HepG2 (cell line): ENCODE data around the gene SLC29A3. TPM values are rescaled to one million over a fixed set of nuclear protein-coding genes. Genes with fewer than 3 reads are reported as not detected.

ENCODE experiments used
- ATAC-seq: fragments of 200-7000 bp; cut with Tn5 transposase; 3 replicates; pipeline ENCODE4 v1.9.1; 2020; ENCODE audit warnings: mild to moderate bottlenecking, moderate library complexity
- BruUV-seq: library from RNA; stranded (reverse); fragments of 400-500 nt; replicated peaks from 2 replicates; lab custom pipeline; 2021; lab: Mats Ljungman, UMichigan
- CTCF ChIA-PET: fragments of 300-600 bp; formaldehyde crosslinking; extraction: SDS; loops from one replicate; lab custom pipeline; 2021; ENCODE audit warnings: low total read pairs, inconsistent platforms, low intra/inter-chr PET ratio; lab: Yijun Ruan, JAX
- POLR2A ChIA-PET: fragments of 350-600 bp; sonication (Branson Sonifier 250); formaldehyde crosslinking; loops from one replicate; lab custom pipeline; 2020; ENCODE audit warnings: antibody characterized with exemption, inconsistent platforms; lab: Yijun Ruan, JAX
- DNase-seq: peaks from one replicate; pipeline ENCODE4 v3.0.0-alpha.2; 2015; ENCODE audit warnings: low spot score
- FAIRE-seq: peaks from 3 replicates; lab custom pipeline; 2011; peaks lifted over from hg19 to GRCh38; lab: Jason Lieb, UNC
- H2AFZ ChIP-seq: one replicate; pipeline ENCODE4 v1.6.1; 2011; ENCODE audit warnings: low read length, inconsistent platforms
- H3K27ac ChIP-seq: fragments of 300-600 bp; 3 replicates; pipeline ENCODE4 v1.8.0; 2011; ENCODE audit warnings: mixed run types, mild to moderate bottlenecking, mixed read lengths, low read length, inconsistent platforms; ENCODE audit not compliant: insufficient read depth; ENCODE audit errors: extremely low read length
- H3K27me3 ChIP-seq, 2 experiments: fragments of 200-600 bp in 1 of 2; 2 replicates in 1 of 2; 3 replicates in 1 of 2; pipeline versions ENCODE4 v1.6.0 to v1.8.0; 2011; ENCODE audit warnings: low read length in 2 of 2, mild to moderate bottlenecking in 2 of 2, moderate library complexity in 2 of 2, inconsistent platforms in 1 of 2; ENCODE audit not compliant: insufficient read depth in 2 of 2, control insufficient read depth in 1 of 2
- H3K36me3 ChIP-seq, 2 experiments: fragments of 200-600 bp in 1 of 2; replicated peaks in 1 of 2; 2 replicates in 1 of 2; 3 replicates in 1 of 2; pipeline versions ENCODE4 v1.5.1 to v1.8.0; 2011; ENCODE audit warnings: low read length in 2 of 2, inconsistent platforms in 1 of 2; ENCODE audit not compliant: insufficient read depth in 2 of 2, control insufficient read depth in 1 of 2
- H3K4me1 ChIP-seq: 2 replicates; pipeline ENCODE4 v1.5.1; 2012; ENCODE audit warnings: low read length, inconsistent platforms; ENCODE audit not compliant: insufficient read depth
- H3K4me2 ChIP-seq: 2 replicates; pipeline ENCODE4 v1.6.0; 2011; ENCODE audit warnings: low read depth, low read length, inconsistent platforms
- H3K4me3 ChIP-seq, 3 experiments: fragments of 200-600 bp in 1 of 3; sonication (generic), shearing (Covaris generic) in 1 of 3; replicated peaks in 1 of 3; 2 replicates each; pipeline ENCODE4 v1.5.1; 2011 to 2016; ENCODE audit warnings: low read length in 3 of 3, inconsistent platforms in 2 of 3, low read depth in 2 of 3, mild to moderate bottlenecking in 2 of 3, control low read depth in 1 of 3, mixed read lengths in 1 of 3; ENCODE audit not compliant: insufficient read depth in 1 of 3
- H3K79me2 ChIP-seq: one replicate; pipeline ENCODE4 v1.6.1; 2011; ENCODE audit warnings: low read length, inconsistent platforms; ENCODE audit not compliant: insufficient read depth
- H3K9ac ChIP-seq: 2 replicates; pipeline ENCODE4 v1.6.0; 2011; ENCODE audit warnings: mild to moderate bottlenecking, low read depth, low read length, inconsistent platforms; ENCODE audit not compliant: insufficient read depth
- H3K9me3 ChIP-seq: 2 replicates; pipeline ENCODE4 v1.5.1; 2012; ENCODE audit warnings: mild to moderate bottlenecking, low read length
- H4K20me1 ChIP-seq: 2 replicates; pipeline ENCODE4 v1.6.0; 2011; ENCODE audit warnings: inconsistent platforms, mild to moderate bottlenecking, low read length, moderate library complexity; ENCODE audit not compliant: insufficient read depth
- AGO2 ChIP-seq: fragments of 200-400 bp; formaldehyde crosslinking; optimal IDR thresholded peaks from 2 replicates; pipeline ENCODE3; 2017; ENCODE audit warnings: mild to moderate bottlenecking, low read depth, low read length, moderate library complexity
- ARNT2 ChIP-seq: sonication (generic); formaldehyde crosslinking; IDR thresholded peaks from 2 replicates; pipeline ENCODE4 v1.8.0; 2022; ENCODE audit warnings: mild to moderate bottlenecking, low read depth, missing genetic modification reagents, moderate library complexity
- EHMT2 ChIP-seq: fragments of 200-600 bp; sonication (generic); IDR thresholded peaks from 2 replicates; pipeline ENCODE4 v1.7.0; 2017; ENCODE audit warnings: antibody characterized with exemption, low read depth, low read length, borderline replicate concordance
- HNF4G ChIP-seq, 2 experiments: sonication (generic) in 1 of 2; formaldehyde crosslinking in 1 of 2; IDR thresholded peaks; 2 replicates each; pipeline versions ENCODE4 v1.4.0 to v1.6.1; 2011 to 2020; ENCODE audit warnings: borderline replicate concordance in 2 of 2, low read depth in 2 of 2, mild to moderate bottlenecking in 2 of 2, low read length in 1 of 2, missing genetic modification reagents in 1 of 2, moderate library complexity in 1 of 2
- HNRNPL ChIP-seq: fragments of 200-400 bp; formaldehyde crosslinking; IDR thresholded peaks from 2 replicates; pipeline ENCODE4 v1.6.1; 2017; ENCODE audit warnings: mild to moderate bottlenecking, low read depth, low read length
- MATR3 ChIP-seq: sonication (generic); formaldehyde crosslinking; IDR thresholded peaks from 2 replicates; pipeline ENCODE4 v1.4.0; 2020; ENCODE audit warnings: missing genetic modification reagents
- NR2C2 ChIP-seq: sonication (generic); formaldehyde crosslinking; IDR thresholded peaks from 2 replicates; pipeline ENCODE4 v1.4.0; 2020; ENCODE audit warnings: missing genetic modification reagents, mild to moderate bottlenecking, moderate library complexity, borderline replicate concordance
- SAP130 ChIP-seq: IDR thresholded peaks from 2 replicates; pipeline ENCODE4 v1.6.1; 2016; ENCODE audit warnings: low read depth
- SMARCC2 ChIP-seq: fragments of 450-650 bp; IDR thresholded peaks from 2 replicates; pipeline ENCODE4 v1.6.1; 2017; ENCODE audit warnings: antibody characterized with exemption, mild to moderate bottlenecking
- SOX13 ChIP-seq, 3 experiments: fragments of 450-650 bp in 1 of 3; sonication (generic) in 1 of 3; formaldehyde crosslinking in 1 of 3; IDR thresholded peaks in 2 of 3; conservative IDR thresholded peaks in 1 of 3; 2 replicates each; pipeline versions ENCODE4 v1.5.0 to v1.6.1; 2016 to 2020; ENCODE audit warnings: antibody characterized with exemption in 1 of 3, mild to moderate bottlenecking in 1 of 3, missing compliant biosample characterization in 1 of 3, missing genetic modification reagents in 1 of 3, moderate library complexity in 1 of 3
- SOX5 ChIP-seq: IDR thresholded peaks from 2 replicates; pipeline ENCODE4 v1.6.1; 2016; ENCODE audit warnings: borderline replicate concordance
- TARDBP ChIP-seq: sonication (generic); formaldehyde crosslinking; IDR thresholded peaks from 2 replicates; pipeline ENCODE4 v1.8.0; 2022; ENCODE audit warnings: mild to moderate bottlenecking, missing genetic modification reagents
- ZBTB7B ChIP-seq: sonication (generic); formaldehyde crosslinking; IDR thresholded peaks from 2 replicates; pipeline ENCODE4 v1.4.0; 2020; ENCODE audit warnings: missing genetic modification reagents
- ZIK1 ChIP-seq: sonication (generic); formaldehyde crosslinking; IDR thresholded peaks from 2 replicates; pipeline ENCODE4 v1.5.0; 2020; ENCODE audit warnings: mild to moderate bottlenecking, low read depth, missing genetic modification reagents, borderline replicate concordance
- ZNF274 ChIP-seq: sonication (generic); formaldehyde crosslinking; IDR thresholded peaks from 2 replicates; pipeline ENCODE4 v1.5.1; 2020; ENCODE audit warnings: mild to moderate bottlenecking, missing genetic modification reagents
- ZNF646 ChIP-seq: sonication (generic); formaldehyde crosslinking; IDR thresholded peaks from 2 replicates; pipeline ENCODE4 v1.9.0; 2021; ENCODE audit warnings: mild to moderate bottlenecking, missing genetic modification reagents
- ZNF713 ChIP-seq: sonication (generic); formaldehyde crosslinking; IDR thresholded peaks from 2 replicates; pipeline ENCODE4 v1.4.0; 2020; ENCODE audit warnings: mild to moderate bottlenecking, missing genetic modification reagents
- ZNF75D ChIP-seq: sonication (generic); formaldehyde crosslinking; IDR thresholded peaks from 2 replicates; pipeline ENCODE4 v1.8.1; 2023; ENCODE audit warnings: missing genetic modification reagents, mild to moderate bottlenecking, borderline replicate concordance
- WGBS: methylation state at CpG from one replicate; pipeline ENCODE4 v1.1.6; 2017; ENCODE audit warnings: low lambda C conversion rate; 5-methylcytosine and 5-hydroxymethylcytosine counted together
- in situ Hi-C: cut with HindIII; loops from 2 replicates; pipeline ENCODE4 v1.10.0; 2017; ENCODE audit warnings: low pct_unique_long_range_greater_than_20kb; ENCODE audit not compliant: extremely low pct_ligation_motif_present
- intact Hi-C: fragments of 100-400 bp; cut with micrococcal nuclease; formaldehyde crosslinking; loops from one replicate; pipeline ENCODE4 v1.10.0; 2022; ENCODE audit not compliant: unreplicated experiment
- polyA plus RNA-seq, 8 experiments: library from polyadenylated mRNA; depleted of rRNA in 3 of 8; stranded (reverse) in 7 of 8; unstranded in 1 of 8; fragments of >200 nt; fragmentation: Illumina TruSeq in 4 of 8; extraction: Trizol in 4 of 8; gene quantifications; 2 replicates each; pipeline versions ENCODE4 v1.2.1 to v1.2.3, GENCODE V29; 2011 to 2016; ENCODE audit warnings: low read depth in 4 of 8, missing spikeins in 1 of 8, mixed read lengths in 1 of 8; ENCODE audit not compliant: insufficient read depth in 1 of 8
- total RNA-seq, 5 experiments: library from RNA; depleted of rRNA; stranded (reverse); fragments of >200 nt; fragmentation: Illumina TruSeq; extraction: Trizol; gene quantifications; 2 replicates each; pipeline ENCODE4 v1.2.3, GENCODE V29; 2016; ENCODE audit warnings: low read depth in 1 of 5

Gene SLC29A3
- total and polyA plus RNA-seq, 2 of the 13 experiments (the other 11 are each of a cell fraction or from before 2014, with no cell fraction given), result 8.6 to 11.8 TPM

GRCh38 chr10:71320592-71320991, 1.5 kb downstream of the SLC29A3 start:
- POLR2A ChIA-PET, result interaction anchor here (1.1 to 6.3 kb wide), 8 partner anchors 15 to 531 kb away, joined by 3 to 210 read pairs (median 5); partner anchors contain the start of gene PSAP
- peak overlapping the region; percentile 67 for H3K27ac ChIP-seq
- peak; percentile 59 for FAIRE-seq
- H2AFZ ChIP-seq, result no peak overlapping the region
- in situ Hi-C loops, result no loop called here
- peak overlapping the region; percentile 77 to 87 (median 82); a peak in 5 of 6 replicates for H3K4me3 ChIP-seq
- no peaks in the 10 kb centered on the region for H4K20me1 ChIP-seq
- WGBS, result 0% methylated on average over 1 of the region's 5 CpGs
- BruUV-seq, result no TSS peak
- H3K4me2 ChIP-seq, result peak overlapping the region; percentile 82
- CTCF ChIA-PET, result interaction anchor here (1.3 kb wide), 1 partner anchor 57 kb away, joined by 3 read pairs; no protein-coding TSS in a partner anchor
- H3K4me1 ChIP-seq, result peaks cover 47% of the 10 kb centered on the region
- intact Hi-C loops, result no loop called here
- H3K9ac ChIP-seq, result peak overlapping the region; percentile 78; the same call in 1 of the 2 replicates
- H3K9me3 ChIP-seq, result no peaks in the 10 kb centered on the region
- H3K27me3 ChIP-seq, result peaks cover 0 to 11% of the 10 kb centered on the region in 2 experiments; a peak in 1 of 5 replicates
- H3K36me3 ChIP-seq, result peaks cover 5 to 29% of the 10 kb centered on the region in 2 experiments; a peak in 4 of 5 replicates
- H3K79me2 ChIP-seq, result peaks cover 3% of the 10 kb centered on the region
- peak; percentile 51 for DNase-seq
- peak; percentile 57 for ATAC-seq
- TF ChIP-seq TARDBP (CRISPR knock-in tag) (peak; percentile 29; the same call in 1 of the 2 replicates), ARNT2 (0 out of 2 replicates have a peak, but pooled peaks have one; percentile 35), NR2C2 (CRISPR knock-in tag) (0 out of 2 replicates have a peak, but pooled peaks have one; percentile 22), SMARCC2 (no peak), SAP130 (peak; percentile 61), ZNF646 (CRISPR knock-in tag) (no peak), MATR3 (no peak), SOX5 (CRISPR knock-in tag) (0 out of 2 replicates have a peak, but pooled peaks have one; percentile 8), ZIK1 (CRISPR knock-in tag) (peak; percentile 58; the same call in 1 of the 2 replicates), SOX13 (IDR thresholded peaks at IDR 0.05) (no peak), SOX13 (CRISPR knock-in tag; conservative IDR thresholded peaks at IDR 0.05 in 1 of 2, IDR thresholded peaks at IDR 0.05 in 1 of 2) (peak in 1 of 2 experiments; percentile 16; a peak in 1 of 4 replicates), ZBTB7B (CRISPR knock-in tag) (peak; percentile 63; the same call in 1 of the 2 replicates), AGO2 (no peak), HNRNPL (0 out of 2 replicates have a peak, but pooled peaks have one; percentile 54), ZNF713 (CRISPR knock-in tag) (no peak), HNF4G (IDR thresholded peaks at IDR 0.05; ENCODE audit: borderline replicate concordance, low read depth, low read length) (peak; percentile 82), HNF4G (CRISPR knock-in tag; IDR thresholded peaks at IDR 0.05; ENCODE audit: borderline replicate concordance, low read depth) (0 out of 2 replicates have a peak, but pooled peaks have one; percentile 32), EHMT2 (no peak), ZNF274 (CRISPR knock-in tag) (0 out of 2 replicates have a peak, but pooled peaks have one; percentile 44), ZNF75D (no peak)
